GM12874 (cell line): ENCODE data around the gene LRRK1.

Experiments
- TF ChIP-seq, protein P1 (sequence below): IDR thresholded peaks from 2 replicates; pipeline ENCODE4 v1.5.1; 2011; ENCODE audit warnings: low read depth, mild to moderate bottlenecking, control low read depth, low read length, moderate library complexity; ENCODE audit not compliant: insufficient read depth

The LRRK1 gene

DNA sequence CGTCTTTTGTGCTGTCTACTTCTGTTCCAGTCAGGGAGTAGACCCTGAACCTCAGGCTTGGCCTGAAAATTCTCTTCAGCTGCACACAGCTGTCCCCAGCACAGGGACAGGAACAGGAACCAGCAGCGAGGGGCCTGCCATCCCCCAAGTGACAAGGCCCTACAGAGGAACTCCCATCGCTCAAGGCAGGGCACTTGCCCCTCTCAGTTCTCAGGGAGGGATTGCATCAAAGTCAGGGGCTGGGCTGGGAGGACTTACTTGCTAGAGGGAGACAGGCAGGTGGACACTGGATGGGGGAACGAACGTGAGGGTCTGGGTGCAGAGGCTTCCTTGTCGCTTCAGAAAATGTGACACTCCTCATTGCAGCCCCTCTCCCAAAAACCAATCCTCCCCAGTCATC lies 169.1 kb downstream of the LRRK1 start:
- TF ChIP-seq, protein P1, sequence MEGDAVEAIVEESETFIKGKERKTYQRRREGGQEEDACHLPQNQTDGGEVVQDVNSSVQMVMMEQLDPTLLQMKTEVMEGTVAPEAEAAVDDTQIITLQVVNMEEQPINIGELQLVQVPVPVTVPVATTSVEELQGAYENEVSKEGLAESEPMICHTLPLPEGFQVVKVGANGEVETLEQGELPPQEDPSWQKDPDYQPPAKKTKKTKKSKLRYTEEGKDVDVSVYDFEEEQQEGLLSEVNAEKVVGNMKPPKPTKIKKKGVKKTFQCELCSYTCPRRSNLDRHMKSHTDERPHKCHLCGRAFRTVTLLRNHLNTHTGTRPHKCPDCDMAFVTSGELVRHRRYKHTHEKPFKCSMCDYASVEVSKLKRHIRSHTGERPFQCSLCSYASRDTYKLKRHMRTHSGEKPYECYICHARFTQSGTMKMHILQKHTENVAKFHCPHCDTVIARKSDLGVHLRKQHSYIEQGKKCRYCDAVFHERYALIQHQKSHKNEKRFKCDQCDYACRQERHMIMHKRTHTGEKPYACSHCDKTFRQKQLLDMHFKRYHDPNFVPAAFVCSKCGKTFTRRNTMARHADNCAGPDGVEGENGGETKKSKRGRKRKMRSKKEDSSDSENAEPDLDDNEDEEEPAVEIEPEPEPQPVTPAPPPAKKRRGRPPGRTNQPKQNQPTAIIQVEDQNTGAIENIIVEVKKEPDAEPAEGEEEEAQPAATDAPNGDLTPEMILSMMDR = no peak

DNA sequence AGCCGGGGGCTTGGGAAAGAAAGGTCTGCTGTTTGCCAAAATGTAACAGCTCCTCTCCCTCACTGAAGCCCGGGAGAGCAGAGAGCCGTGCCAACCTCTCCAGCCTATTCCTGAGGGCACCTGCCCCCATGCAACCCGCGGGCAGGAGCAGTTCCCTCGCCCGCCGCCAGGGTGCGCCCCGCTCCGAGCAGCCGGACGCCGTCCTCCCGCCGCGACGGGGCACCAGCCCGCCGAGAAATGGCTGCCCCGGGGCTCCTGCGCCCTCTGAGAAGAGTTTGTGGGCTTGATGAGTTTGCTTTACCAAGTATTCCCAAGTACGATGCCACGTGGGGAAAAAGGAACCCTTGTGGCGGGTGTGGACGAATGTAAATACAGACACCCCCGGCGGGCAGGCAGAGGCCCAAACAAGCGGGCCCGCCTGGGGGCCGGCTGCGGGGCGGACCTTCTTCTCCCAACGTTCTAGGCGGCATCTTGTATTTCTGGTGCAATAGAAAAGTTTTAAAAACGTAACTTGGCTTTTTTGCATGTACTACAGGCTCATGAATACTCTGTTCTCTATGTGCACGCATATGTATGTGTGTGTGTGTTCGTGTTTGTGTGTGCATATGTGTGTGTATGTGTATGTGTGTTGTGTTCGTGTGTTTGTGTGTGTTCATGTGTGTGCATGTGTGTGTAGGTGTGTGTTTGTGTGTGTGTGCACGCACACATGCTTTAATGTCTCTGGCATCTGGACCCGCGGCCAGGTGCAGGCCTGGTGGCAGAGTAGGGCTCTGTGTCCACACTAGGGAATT lies 169.8 kb downstream of the LRRK1 start:
- TF ChIP-seq, protein P1 = peak; percentile 100

DNA sequence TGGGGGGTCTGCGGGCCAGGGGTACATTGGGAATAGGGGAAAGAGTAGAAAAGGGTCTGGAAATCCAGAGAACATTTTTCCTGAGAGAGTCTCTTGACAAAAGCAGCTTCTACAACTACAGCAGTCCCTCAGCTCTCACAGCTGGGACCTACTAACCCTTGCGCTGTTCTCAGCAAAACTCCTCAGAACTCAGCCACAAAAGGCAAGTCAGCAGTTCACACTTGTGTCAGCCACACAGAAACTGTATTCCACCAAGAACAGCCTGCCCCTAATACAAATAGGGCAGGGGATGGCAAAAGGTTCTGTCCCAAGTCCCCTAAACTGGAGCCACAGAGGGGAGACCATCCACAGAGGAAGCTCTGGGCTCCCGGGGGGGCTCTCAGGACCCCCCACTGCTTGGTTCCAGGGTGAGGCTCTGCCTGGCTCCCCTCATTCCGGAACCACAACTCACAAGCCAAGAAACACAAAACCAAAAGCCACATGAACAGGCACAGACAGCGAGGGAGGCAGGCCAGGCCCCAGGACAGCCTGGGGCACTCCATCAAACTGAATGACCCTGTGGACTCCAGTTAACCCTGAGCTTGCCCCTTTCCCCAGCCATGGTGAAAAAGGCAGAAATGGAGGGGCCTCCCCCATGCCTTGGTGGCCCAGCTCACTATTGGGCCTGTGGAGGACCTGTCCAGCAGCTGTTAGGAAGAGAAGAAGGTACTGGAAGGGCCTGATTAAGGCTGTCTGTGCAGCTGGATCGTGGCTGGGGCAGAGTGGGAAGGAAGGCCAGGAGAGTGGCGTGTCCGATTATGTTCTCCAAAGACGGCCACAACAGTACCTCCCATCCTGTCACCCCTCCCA lies 170.6 kb downstream of the LRRK1 start:
- TF ChIP-seq, protein P1 = no peak

DNA sequence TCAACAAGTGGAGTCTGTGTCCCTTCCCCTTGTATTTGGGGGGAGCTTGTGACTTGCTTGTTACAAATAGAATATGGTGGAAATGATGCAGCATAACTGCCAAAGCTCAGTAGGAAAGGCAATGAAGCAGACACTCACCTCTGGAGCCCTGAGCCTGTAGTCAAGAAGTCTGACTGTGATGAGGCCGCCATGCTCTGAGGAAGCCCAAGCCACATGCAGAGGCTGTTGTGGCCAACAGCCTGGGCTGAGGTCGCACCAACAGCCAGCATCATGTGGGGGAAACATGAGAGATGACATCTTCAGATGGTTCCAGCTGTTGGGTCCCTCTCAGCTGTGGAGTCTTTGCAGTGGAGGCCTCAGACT lies 171.3 kb downstream of the LRRK1 start:
- TF ChIP-seq, protein P1 = no peak

DNA sequence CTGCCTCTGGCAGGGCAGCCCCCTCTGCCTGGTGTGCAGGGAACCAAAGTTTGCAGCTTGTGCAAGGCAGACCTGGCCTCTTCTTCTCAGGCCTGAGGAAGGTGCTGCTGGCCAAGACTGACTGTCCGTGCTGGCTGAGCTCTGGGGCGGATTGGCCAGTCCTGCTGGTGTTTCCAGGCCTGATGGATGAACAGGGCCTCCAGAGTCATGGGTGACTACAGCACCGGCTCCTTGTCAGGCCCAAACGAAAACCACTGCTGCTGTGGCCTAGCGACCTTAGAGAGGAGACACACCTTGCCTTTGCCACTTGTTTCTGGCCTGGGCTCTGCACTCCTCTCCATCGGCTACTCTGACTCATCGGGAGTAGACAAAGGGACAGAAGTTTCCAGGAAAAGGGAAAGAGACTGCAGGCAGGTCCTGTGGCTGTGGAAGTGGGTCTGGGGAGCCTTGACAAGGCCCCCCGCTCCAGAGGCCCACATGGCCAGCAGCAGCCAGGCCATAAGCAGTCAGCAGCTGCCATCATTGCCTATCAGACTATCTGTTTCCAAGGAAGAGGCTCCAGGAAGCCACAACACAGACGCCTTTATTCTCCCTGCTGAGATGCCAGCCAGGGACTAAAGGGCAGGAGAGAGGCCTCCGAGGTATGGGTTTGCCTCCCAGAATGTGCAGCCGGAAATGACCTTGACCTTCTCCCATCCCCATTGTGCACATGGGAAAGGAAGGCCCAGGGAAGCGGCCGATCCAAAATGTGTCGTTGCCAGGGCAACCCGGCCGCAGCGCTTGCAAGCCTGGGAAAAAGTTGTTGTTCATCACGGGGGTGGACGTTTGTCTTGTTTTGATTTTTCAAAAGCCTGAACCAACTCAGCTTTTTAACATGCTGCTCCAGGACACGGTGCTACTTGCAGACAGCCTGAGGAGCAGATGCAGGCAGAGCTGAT lies 172.2 kb downstream of the LRRK1 start:
- TF ChIP-seq, protein P1 = no peak

DNA sequence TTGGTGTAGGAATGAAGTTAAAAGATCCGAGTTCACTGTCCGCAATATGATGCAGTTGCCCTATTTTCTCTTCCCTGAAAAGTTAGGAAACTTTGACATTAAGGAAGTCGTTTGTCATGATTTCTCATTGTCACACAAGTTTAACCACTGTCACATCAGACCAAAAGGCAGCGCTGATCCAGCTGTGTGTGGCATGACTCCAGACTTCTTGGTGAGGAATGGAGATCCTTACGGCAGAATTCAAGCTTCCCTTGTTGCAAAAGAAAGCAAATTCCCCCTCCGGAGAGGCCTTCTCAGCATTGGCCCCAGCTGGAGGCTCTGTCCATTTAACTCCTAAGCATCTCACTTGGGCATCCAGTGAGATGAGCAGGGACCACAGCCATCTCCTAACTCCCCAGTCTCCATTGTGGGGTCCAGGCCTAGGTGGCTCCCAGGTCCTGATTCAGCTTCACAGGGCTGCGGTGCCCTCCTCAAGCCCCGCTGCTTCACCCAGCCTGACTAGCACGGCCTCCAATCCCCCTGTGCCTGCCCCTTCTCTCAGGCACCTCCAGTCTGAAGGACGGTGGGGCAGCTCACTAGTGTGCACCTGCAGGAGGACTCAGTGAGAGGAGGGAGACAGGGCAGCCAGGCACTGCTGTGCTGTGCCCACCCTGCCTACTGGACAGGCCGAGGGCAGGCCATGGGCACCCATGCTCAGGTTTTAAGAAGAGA lies 173.2 kb downstream of the LRRK1 start:
- TF ChIP-seq, protein P1 = no peak
